ENCODE measurements around the gene RAP2A. TPM values are rescaled to one million over a fixed set of nuclear protein-coding genes. Genes with fewer than 3 reads are reported as not detected.

Gene RAP2A
- total RNA-seq, 1 experiment from 2014 or later, result 32.1 TPM

DNA sequence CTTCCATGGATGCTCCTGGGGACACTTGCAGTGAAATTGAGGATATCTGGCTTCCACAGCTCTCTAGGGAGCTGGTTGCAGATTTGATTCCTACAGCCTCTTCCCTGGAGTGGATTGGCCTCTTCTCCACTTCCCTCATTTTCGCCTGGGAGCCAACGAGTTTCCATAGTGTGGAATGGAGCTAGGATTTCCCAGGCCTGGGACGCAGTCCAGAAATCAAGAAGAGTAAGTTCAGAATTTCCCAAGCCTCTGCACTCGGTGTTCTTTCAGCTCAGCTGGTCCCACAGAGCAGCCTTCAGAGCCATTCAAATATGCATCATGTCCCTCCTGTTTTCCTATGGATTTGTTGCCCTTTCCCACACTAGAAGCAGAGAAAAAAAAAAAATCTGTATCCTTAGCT is 68.2 kb downstream of the RAP2A start:
- no peak overlapping the region for H4K91ac ChIP-seq (ENCODE audit: insufficient read length, low read depth, low read length)
- H3K9ac ChIP-seq (ENCODE audit: extremely low read depth, insufficient read length, low read length), result no peak overlapping the region
- no peak overlapping the region for H2BK120ac ChIP-seq (ENCODE audit: low read depth, low read length, poor library complexity, severe bottlenecking)
- no peak overlapping the region for H3K23ac ChIP-seq (ENCODE audit: insufficient read length, low read depth, low read length)
- no peak overlapping the region for H3K4ac ChIP-seq (ENCODE audit: low read depth, low read length)
- H3T11ph ChIP-seq (ENCODE audit: low read length), result no peak overlapping the region
- H4K5ac ChIP-seq (ENCODE audit: insufficient read length, low read depth, low read length), result no peak overlapping the region
- H2BK5ac ChIP-seq (ENCODE audit: insufficient read length, low read length), result no peak overlapping the region
- no peaks in the 10 kb centered on the region for H3K36me3 Mint-ChIP-seq (ENCODE audit: insufficient read depth in 1 of 3, low read depth in 3 of 3)
- no peak overlapping the region for H2AFZ ChIP-seq (ENCODE audit: low read length)
- no peak overlapping the region for H3K27ac ChIP-seq (ENCODE audit: insufficient read length, low read depth, low read length)
- no peak overlapping the region for H2BK12ac ChIP-seq (ENCODE audit: insufficient read length, low read depth, low read length)
- no peaks in the 10 kb centered on the region for H4K20me1 ChIP-seq (ENCODE audit: control insufficient read depth, insufficient read depth, insufficient read length)
- no peak overlapping the region for H3K4me3 Mint-ChIP-seq
- WGBS (ENCODE audit: extremely low coverage, insufficient read length, low lambda C conversion rate), result no CpG with 5 or more reads among the region's 4 CpGs
- no peaks in the 10 kb centered on the region for H3K27me3 Mint-ChIP-seq (ENCODE audit: low read depth)
- DNase-seq, result no peak
- H3K4me2 ChIP-seq (ENCODE audit: insufficient read depth, insufficient read length, low read length), result no peak overlapping the region
- no peaks in the 10 kb centered on the region for H3K27me3 ChIP-seq (ENCODE audit: insufficient read depth, low read length)
- no peak overlapping the region for H3K14ac ChIP-seq (ENCODE audit: insufficient read depth, low read length)
- peaks cover 0 to 5% of the 10 kb centered on the region in 2 experiments; a peak in 2 of 4 replicates for H3K4me1 Mint-ChIP-seq
- H2BK20ac ChIP-seq (ENCODE audit: low read depth, low read length, poor library complexity, severe bottlenecking), result no peak overlapping the region
- H3K56ac ChIP-seq (ENCODE audit: insufficient read length, low read depth, low read length), result no peak overlapping the region
- H2AK5ac ChIP-seq (ENCODE audit: insufficient read length, low read length), result no peak overlapping the region
- H3K23me2 ChIP-seq (ENCODE audit: insufficient read length, low read depth, low read length, poor library complexity, severe bottlenecking), result no peaks in the 10 kb centered on the region
- no peak overlapping the region for H3K27ac Mint-ChIP-seq
- no peaks in the 10 kb centered on the region for H3K9me3 ChIP-seq (ENCODE audit: control insufficient read depth, low read depth, low read length)
- H3K9me3 Mint-ChIP-seq, result no peaks in the 10 kb centered on the region
- no peak overlapping the region for H3K18ac ChIP-seq (ENCODE audit: insufficient read length, low read depth, low read length)
- H3K79me2 ChIP-seq (ENCODE audit: insufficient read depth, low read length), result no peaks in the 10 kb centered on the region
- no peak overlapping the region for H4K8ac ChIP-seq (replicated peaks; ENCODE audit: insufficient read length, low read depth, low read length)
- no peaks in the 10 kb centered on the region for H3K79me1 ChIP-seq (ENCODE audit: insufficient read depth, low read depth, low read length, poor library complexity, severe bottlenecking)
- TF ChIP-seq, protein P1, sequence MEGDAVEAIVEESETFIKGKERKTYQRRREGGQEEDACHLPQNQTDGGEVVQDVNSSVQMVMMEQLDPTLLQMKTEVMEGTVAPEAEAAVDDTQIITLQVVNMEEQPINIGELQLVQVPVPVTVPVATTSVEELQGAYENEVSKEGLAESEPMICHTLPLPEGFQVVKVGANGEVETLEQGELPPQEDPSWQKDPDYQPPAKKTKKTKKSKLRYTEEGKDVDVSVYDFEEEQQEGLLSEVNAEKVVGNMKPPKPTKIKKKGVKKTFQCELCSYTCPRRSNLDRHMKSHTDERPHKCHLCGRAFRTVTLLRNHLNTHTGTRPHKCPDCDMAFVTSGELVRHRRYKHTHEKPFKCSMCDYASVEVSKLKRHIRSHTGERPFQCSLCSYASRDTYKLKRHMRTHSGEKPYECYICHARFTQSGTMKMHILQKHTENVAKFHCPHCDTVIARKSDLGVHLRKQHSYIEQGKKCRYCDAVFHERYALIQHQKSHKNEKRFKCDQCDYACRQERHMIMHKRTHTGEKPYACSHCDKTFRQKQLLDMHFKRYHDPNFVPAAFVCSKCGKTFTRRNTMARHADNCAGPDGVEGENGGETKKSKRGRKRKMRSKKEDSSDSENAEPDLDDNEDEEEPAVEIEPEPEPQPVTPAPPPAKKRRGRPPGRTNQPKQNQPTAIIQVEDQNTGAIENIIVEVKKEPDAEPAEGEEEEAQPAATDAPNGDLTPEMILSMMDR (conservative IDR thresholded peaks at IDR 0.05), result no peak
- H2BK15ac ChIP-seq (ENCODE audit: low read depth, low read length), result no peak overlapping the region
- peaks cover 2% of the 10 kb centered on the region; the same call in 1 of the 2 replicates for H3K4me1 ChIP-seq (ENCODE audit: insufficient read depth, low read length)
